ENCODE measurements around the gene STX1A. TPM values are rescaled to one million over a fixed set of nuclear protein-coding genes. Genes with fewer than 3 reads are reported as not detected.

The STX1A gene
- 67.2 to 92.1 TPM (median 81.8 TPM) in 5 replicates for total RNA-seq (2022; extraction: Qiagen RNA extraction; ENCODE audit: low read depth)

GRCh38 chr7:73718905-73719805, at the start of gene STX1A:
Gene STX1A (minus strand): TSS chr7:73719669. CDS start chr7:73719631, 38 bp downstream.

GRCh38 chr7:73738612-73739386, 19.3 kb upstream of the STX1A start, which contains the start of gene ABHD11:
Gene ABHD11 (minus strand): TSS chr7:73738802. CDS start chr7:73738770, 32 bp downstream.

GRCh38 chr7:73683056-73683787, 36.2 kb downstream of the STX1A start, which contains the start of the genes BUD23 and DNAJC30:
Gene BUD23 (plus strand): TSS chr7:73683597. CDS start chr7:73683626, 29 bp downstream.
Gene DNAJC30 (minus strand): TSS chr7:73683453. CDS start chr7:73683423, 30 bp downstream.

GRCh38 chr7:73667344-73668102, 51.9 kb downstream of the STX1A start, which contains the start of gene VPS37D:
Gene VPS37D (plus strand): TSS chr7:73667831. CDS start chr7:73667959, 128 bp downstream.

Other genes with a start within 250 kb of the STX1A start
- 53.5 to 68.3 TPM (median 62.9 TPM) in 5 replicates for gene BAZ1B, start 197.4 kb downstream of the STX1A start, total RNA-seq (2022; extraction: Qiagen RNA extraction; ENCODE audit: low read depth)
- gene BCL7B, start 162.0 kb downstream of the STX1A start, total RNA-seq (2022; extraction: Qiagen RNA extraction; ENCODE audit: low read depth) = 56.9 to 78.1 TPM (median 68.8 TPM) in 5 replicates
- gene TBL2, start 141.1 kb downstream of the STX1A start, total RNA-seq (2022; extraction: Qiagen RNA extraction; ENCODE audit: low read depth) = 45.9 to 53.3 TPM (median 53.2 TPM) in 5 replicates
- gene MLXIPL, start 95.1 kb downstream of the STX1A start, total RNA-seq (2022; extraction: Qiagen RNA extraction; ENCODE audit: low read depth) = 0.38 to 1.5 TPM (median 0.91 TPM) in 5 replicates
- gene VPS37D, start 51.8 kb downstream of the STX1A start, total RNA-seq (2022; extraction: Qiagen RNA extraction; ENCODE audit: low read depth) = 2.6 to 7.3 TPM (median 5.4 TPM) in 5 replicates
- gene DNAJC30, start 36.2 kb downstream of the STX1A start, total RNA-seq (2022; extraction: Qiagen RNA extraction; ENCODE audit: low read depth) = 8.1 to 11.1 TPM (median 9.7 TPM) in 5 replicates
- 126 to 151 TPM (median 132 TPM) in 5 replicates for gene BUD23, start 36.1 kb downstream of the STX1A start, total RNA-seq (2022; extraction: Qiagen RNA extraction; ENCODE audit: low read depth)
- 16.7 to 26.7 TPM (median 24.8 TPM) in 5 replicates for gene ABHD11, start 19.1 kb upstream of the STX1A start, total RNA-seq (2022; extraction: Qiagen RNA extraction; ENCODE audit: low read depth)
- 0.58 to 4.4 TPM (median 3.2 TPM) in 5 replicates for gene CLDN3, start 50.6 kb upstream of the STX1A start, total RNA-seq (2022; extraction: Qiagen RNA extraction; ENCODE audit: low read depth)
- 2.5 to 7.0 TPM (median 5.0 TPM) in 5 replicates for gene CLDN4, start 111.3 kb upstream of the STX1A start, total RNA-seq (2022; extraction: Qiagen RNA extraction; ENCODE audit: low read depth)
- 4.8 to 10.2 TPM (median 8.1 TPM) in 5 replicates for gene METTL27, start 122.8 kb upstream of the STX1A start, total RNA-seq (2022; extraction: Qiagen RNA extraction; ENCODE audit: low read depth)
- 0.23 to 0.40 TPM in 2 of 5 replicates, not detected in the others for gene TMEM270, start 141.5 kb upstream of the STX1A start, total RNA-seq (2022; extraction: Qiagen RNA extraction; ENCODE audit: low read depth)

Data from A549 treated with ZK216348 at 1 μM for 4 hours (cell line).